A673 (cell line): ENCODE measurements around the gene NUB1.

ENCODE experiments used
- EZH2 ChIP-seq: fragments of 200-600 bp; sonication (generic); IDR thresholded peaks from 2 replicates; pipeline ENCODE4 v1.6.1; 2017; ENCODE audit warnings: borderline replicate concordance, low read depth, mild to moderate bottlenecking, mixed read lengths, antibody characterized with exemption, low read length; ENCODE audit not compliant: poor library complexity, severe bottlenecking
- TF ChIP-seq, protein P1 (sequence below): fragments of 300-800, 200-600 bp; sonication (generic); conservative IDR thresholded peaks from 2 replicates; pipeline ENCODE4 v1.5.1; 2017; ENCODE audit warnings: low read depth, mild to moderate bottlenecking, antibody characterized with exemption, low read length, moderate library complexity, mixed read lengths

DNA sequence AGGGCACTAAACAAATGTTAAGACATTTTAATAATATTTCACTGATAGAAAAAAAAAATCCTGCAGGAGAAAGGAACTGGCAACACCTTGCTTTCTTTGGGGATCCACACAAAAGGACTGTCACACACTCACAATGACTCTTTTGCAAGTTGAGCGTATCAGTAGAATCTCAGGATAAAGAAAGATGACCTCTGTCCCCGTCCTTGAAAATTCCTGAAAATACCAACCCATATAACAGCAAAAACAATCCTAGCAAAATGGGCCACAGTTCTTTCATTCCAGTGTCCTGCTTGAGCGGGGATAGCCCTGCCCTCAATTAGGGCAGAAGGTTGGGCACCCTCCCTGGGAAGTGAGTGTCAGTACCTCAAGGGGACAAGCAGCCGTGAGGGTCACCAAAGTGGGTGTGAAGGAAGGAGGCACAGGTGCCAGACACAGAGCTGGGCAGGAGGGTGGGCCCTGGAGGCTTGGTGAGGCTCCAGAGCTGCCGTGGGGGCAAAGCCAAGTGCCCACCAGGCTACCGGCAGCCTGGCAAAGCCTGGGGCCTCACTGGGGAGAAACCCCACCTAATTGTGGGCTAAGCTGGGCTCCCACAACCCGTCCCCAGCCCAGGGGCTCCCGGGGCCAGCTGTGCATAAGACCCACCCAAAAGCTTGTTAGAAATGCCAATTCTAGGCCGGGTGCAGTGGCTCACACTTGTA lies 65.4 kb downstream of the NUB1 start:
- TF ChIP-seq, protein P1, sequence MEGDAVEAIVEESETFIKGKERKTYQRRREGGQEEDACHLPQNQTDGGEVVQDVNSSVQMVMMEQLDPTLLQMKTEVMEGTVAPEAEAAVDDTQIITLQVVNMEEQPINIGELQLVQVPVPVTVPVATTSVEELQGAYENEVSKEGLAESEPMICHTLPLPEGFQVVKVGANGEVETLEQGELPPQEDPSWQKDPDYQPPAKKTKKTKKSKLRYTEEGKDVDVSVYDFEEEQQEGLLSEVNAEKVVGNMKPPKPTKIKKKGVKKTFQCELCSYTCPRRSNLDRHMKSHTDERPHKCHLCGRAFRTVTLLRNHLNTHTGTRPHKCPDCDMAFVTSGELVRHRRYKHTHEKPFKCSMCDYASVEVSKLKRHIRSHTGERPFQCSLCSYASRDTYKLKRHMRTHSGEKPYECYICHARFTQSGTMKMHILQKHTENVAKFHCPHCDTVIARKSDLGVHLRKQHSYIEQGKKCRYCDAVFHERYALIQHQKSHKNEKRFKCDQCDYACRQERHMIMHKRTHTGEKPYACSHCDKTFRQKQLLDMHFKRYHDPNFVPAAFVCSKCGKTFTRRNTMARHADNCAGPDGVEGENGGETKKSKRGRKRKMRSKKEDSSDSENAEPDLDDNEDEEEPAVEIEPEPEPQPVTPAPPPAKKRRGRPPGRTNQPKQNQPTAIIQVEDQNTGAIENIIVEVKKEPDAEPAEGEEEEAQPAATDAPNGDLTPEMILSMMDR, result no peak
- TF ChIP-seq EZH2, result no peak
